GM19023 (cell line): ENCODE results near the gene OR10G8.
A peak's percentile ranks its signal among the peaks of the same experiment; 100 is the strongest.
"Not testable (repeated sequence)": the region's sequence is repeated elsewhere in the genome, so short reads cannot be mapped to it uniquely, and the experiment has no call there.

ENCODE experiments used
- ATAC-seq: cut with Tn5 transposase; IDR thresholded peaks from one replicate; pipeline ENCODE4 v1.9.1; 2021; ENCODE audit warnings: mild to moderate bottlenecking, moderate library complexity; ENCODE audit not compliant: unreplicated experiment

Gene OR10G8, protein sequence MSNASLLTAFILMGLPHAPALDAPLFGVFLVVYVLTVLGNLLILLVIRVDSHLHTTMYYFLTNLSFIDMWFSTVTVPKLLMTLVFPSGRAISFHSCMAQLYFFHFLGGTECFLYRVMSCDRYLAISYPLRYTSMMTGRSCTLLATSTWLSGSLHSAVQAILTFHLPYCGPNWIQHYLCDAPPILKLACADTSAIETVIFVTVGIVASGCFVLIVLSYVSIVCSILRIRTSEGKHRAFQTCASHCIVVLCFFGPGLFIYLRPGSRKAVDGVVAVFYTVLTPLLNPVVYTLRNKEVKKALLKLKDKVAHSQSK

DNA sequence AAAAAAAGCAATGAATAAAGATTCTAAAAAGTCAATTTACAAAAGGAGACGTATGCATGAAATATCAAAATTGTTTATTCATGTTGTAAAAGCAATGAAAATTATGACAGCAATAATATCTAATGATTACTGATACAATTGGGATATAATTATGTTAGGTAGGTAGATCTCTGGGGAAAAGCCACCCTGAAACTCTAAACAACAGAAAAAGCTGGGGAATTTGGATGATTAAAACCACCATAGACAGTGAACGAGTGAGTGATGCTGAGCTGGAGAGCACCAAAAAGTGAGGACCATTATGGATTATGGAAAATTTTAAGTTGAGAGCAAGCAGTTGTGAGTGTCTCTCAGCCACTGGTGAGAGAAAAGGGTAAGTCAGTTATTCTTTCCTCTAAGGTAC, at the start of gene OR10G8:
Gene OR10G8 (plus strand): TSS at position 301 of the 400 bp plus-strand sequence. CDS start 2,825 bp downstream, outside the sequence.
- ATAC-seq, result no peak

DNA sequence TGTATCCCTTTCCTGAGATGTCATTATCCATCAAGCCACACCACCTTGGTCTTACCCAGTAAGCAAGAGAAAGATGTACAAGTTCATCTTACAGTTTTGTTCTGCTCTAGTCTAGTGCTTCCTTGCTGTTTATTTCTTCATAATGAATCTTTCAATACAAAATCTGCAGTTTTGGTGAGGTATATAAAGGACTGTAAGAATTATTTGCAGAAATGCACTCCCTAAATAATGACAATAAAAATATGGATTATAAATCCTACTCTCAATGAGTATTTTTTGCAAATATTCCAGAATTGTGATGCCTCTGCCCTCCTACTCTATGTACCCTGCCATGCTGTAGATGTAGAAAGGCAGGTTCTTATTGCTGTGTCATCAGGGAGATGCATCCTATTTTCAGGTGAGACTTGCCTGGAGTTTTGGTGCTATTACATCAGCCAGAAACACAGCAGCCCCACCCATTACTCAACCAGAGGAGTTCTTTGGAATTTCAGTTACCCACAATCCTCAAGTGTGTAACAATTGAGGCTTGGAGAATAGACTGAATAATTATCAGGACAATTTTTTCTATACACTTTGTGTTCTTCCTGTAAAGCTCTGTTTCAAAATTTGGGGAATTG, 48.8 kb upstream of the OR10G8 start, which contains the start of gene OR10S1:
Gene OR10S1 (minus strand): TSS at position 51 of the 617 bp plus-strand sequence. CDS start 117 bp downstream, outside the sequence.
- ATAC-seq, result no peak

DNA sequence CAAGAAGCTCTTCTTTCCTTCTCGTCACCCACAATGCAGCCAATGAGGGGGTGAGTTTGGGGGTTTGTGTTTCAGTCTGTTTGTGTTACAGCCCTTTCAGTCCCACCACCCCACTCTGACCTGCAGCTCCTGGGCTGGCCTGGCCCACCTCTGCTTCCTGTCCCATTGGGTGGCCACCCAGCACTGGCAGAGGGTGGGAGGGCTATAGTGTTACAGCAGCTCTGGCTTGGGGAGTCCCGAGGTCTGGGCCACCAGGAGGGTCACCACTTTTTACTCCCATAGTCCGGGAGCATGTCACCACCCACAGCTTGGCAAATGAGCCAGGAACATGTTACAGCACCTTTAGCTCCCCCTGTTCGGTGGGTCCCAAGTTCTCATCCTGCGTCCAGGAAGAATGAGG, 47.3 kb upstream of the OR10G8 start:
- no peak for ATAC-seq

DNA sequence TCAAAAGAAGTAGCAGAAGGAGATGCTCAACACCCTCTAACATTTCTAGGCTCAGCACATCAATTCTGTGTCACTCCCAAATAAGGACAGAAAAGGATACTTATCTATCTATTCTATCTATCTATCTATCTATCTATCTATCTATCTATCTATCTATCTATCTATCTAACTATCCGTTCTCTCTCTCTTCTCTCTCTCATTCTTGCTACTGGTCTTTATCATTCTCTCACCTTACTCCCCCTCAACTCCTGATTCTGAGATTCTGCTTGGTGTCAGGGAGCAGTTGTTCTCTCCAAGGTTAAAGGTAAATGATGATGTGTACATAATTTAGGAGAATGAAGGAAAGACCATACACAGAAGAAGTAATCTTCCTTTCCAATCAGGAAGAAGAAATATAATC, 31.5 kb upstream of the OR10G8 start, which contains the start of gene OR10G6:
Gene OR10G6 (minus strand): TSS at position 43 of the 400 bp plus-strand sequence. CDS start 0 bp downstream, at position 43.
- no peak for ATAC-seq

DNA sequence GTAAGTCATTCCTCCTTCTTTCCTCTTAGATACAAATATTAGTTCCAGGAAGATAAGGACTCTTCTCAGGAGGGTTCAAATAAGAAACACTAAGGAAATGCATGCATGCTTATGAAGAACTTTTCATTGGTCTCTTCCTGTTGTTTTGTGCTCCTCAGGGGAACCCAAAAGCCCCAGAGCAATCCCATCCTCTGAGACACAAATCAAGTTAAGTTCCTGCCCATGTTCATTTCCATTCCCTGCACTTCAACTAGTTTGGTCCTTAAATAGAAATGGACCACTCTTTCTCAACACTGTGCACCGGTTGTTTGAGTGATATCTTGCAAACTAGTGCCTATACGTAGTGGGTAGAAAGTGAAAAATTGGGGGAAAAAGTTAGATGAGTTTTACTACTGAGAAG, 13.9 kb upstream of the OR10G8 start, which contains the start of gene OR10G4:
Gene OR10G4 (plus strand): TSS at position 301 of the 400 bp plus-strand sequence. CDS start 2,578 bp downstream, outside the sequence.
- no peak for ATAC-seq

DNA sequence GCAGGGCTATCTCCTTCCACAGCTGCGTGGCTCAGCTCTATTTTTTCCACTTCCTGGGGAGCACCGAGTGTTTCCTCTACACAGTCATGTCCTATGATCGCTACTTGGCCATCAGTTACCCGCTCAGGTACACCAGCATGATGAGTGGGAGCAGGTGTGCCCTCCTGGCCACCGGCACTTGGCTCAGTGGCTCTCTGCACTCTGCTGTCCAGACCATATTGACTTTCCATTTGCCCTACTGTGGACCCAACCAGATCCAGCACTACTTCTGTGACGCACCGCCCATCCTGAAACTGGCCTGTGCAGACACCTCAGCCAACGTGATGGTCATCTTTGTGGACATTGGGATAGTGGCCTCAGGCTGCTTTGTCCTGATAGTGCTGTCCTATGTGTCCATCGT, 10.8 kb upstream of the OR10G8 start:
- not testable (repeated sequence) for ATAC-seq

DNA sequence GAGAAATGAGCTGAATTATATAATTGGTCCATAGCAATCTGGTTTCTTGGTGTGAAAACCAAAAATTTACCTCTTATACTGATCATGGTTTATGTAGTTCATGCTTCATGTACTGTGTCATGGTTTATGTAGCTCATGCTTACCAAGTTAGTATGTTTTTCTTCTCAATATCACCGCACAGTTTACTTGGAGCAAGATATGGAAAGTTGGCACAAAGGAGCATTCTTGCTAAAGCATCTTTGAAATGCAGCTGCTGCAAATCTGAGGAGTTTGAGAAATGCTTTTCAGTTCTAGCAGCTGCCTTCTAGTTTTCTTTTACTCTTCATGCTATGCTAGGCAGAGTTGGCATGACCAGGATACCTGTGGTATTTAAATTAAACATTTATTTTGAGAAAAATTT, 10.1 kb downstream of the OR10G8 start:
- no peak for ATAC-seq

DNA sequence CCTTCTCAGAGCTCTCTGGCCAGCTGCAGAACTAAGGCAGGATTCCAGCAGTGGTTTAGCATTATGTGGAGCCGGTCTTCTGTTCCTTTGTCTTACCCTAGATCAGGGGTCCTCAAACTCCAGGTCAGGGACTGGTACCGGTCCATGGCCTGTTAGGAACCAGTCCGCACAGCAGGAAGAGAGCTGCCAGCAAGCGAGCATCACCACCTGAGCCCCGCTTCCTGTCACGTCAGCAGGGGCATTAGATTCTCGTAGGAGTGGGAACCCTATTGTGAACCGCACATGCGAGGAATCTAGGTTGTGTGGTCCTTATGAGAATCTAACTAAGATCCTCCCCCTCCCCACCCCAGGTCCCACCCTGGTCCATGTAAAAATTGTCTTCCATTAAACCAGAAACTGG, 13.0 kb downstream of the OR10G8 start:
- no peak for ATAC-seq

DNA sequence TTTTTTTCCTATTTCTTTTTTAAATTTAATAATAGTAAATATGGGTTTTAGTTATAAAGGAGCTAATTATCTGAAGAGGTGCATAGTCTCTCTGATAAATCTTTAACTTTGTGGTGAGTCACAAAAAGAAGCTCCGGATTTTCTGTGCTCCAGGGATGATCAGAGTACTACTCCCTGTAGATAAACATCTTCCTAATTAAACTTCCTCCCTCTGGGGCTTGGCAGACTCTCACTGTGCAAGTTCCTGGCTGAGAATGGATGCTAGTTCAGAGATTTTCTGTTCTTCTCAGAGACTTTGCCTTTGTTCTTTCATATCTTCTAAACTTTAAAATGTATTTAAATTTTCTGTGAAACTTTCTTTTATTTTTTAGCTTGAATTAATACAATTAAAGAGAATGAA, 14.7 kb downstream of the OR10G8 start, which contains the start of gene OR10G7:
Gene OR10G7 (minus strand): TSS at position 72 of the 400 bp plus-strand sequence. CDS start 2,324 bp downstream, outside the sequence.
- ATAC-seq, result no peak

DNA sequence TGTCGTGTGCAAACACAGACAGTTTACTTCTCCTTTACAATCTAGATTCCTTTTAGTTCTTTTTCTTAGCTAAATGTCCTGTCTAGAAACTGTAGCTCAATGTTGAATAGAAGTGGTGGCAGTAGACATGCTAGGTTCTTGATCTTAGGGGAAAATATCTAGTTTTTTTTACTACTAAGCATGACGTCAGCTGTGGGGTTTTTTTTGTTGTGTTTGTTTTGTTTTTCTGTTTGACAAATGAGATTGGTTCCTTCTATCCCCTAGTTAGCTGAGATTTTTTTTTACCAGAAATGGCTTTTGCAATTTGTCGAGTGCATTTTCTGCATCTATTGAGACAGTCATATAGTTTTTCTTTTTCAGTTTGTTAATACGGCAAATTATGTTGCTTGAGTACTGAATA, 16.8 kb downstream of the OR10G8 start:
- ATAC-seq, result no peak

DNA sequence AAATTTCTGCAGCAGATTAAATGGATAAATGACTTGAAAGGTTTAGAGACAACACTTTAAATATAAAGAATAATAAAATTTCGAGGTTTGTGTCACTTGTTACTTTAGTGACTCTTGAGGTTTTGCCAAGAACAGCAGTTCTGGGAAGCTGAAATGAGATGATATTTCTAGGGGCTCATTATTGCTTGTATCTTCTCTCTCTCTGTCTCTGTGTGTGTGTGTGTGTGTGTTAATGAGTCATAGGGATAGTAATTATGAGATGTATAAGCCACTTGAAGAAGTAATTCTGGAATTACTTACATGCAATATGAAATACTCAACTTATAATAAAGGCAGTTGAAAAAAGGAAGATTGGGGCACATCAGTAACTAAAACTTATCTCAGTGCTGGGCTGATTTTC, 24.1 kb downstream of the OR10G8 start:
- ATAC-seq, result no peak

DNA sequence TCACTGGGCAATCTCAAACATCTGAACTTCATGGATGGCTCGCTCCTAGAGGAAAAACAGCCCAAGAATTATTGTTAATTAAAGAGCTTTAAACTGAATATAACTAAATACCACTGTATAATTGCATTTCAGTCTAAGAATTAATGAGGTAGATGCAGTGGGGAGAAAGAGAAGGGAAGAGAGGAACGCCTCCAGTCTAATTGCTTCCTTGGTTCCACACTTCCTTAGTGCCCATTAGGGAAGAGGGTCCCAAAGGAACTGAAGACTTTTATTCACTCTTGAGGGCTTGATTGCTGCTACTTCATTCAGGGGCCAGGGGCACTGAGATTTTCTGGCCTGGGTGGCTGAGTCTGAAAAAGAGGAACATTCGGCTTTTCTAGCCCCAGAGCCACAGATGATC, 26.4 kb downstream of the OR10G8 start:
- ATAC-seq, result no peak

DNA sequence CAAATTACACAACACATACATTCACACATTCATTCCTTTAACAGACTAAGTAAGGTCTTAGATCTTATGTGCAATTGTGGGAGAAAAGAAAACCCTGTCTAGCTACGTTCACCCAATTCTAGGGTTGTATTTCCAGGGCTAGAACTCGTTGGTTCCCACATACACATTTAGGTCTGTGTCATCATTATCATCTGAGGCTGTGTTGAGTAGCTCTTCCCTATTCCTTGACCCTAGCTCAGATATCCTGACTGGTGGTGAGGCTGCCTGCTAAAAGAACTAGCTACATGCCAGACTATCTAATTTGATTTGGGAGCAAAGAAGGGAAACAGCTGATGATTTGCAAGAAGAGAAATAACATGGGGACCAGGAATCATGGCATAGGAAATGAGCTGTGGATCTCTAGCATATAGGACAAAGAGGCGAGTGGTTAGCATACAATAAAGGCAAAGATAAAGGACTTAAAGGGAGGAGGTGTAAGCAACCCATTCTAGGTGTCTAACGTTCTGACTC, 42.1 kb downstream of the OR10G8 start:
- no peak for ATAC-seq

DNA sequence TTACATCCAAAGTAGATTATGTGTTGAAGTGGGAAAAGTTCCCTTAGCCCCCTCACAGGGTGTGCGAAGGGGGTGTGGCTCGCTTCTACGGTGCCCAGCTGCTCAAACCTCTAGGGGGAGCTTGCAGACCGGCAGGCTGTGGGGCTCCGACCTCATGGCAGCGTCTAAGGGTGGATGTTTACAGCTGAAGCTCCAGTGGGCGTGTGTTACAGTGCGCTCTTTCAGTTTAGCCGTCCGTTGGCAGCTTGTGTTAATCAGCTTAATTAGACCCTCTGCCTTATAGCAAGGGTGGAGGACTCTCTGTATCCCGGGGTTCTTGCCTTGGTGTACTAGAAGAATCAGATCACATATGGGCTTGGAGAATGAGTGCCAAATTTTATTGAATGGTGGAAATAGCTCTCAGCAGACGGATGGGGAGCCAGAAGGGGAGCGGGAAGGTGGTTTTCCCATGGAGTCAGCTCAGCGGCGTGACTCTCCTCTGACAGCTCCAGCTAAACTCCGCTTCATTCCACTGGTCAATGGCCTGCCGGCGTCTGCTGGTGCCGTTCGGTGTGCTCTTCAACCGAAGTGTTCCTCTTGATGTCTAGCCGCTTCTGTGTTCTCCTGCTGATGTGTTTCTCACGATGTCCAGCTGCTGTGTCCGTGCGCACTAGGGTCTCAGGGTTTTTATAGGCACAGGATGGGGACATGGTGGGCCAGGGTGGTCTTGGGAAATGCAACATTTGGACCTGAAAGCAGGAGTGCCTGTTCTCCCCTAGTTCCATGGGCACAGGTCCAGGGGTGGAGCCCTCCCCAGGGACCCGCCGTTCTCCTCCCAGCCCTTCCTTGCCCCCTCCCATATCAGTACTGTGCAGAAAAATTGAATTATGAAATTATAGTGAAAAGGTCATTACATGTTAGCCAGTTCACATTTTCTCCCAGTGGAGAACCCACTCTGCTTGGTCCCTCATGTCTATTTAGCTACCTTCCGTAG, 43.1 kb downstream of the OR10G8 start:
- ATAC-seq, result peak; percentile 90

DNA sequence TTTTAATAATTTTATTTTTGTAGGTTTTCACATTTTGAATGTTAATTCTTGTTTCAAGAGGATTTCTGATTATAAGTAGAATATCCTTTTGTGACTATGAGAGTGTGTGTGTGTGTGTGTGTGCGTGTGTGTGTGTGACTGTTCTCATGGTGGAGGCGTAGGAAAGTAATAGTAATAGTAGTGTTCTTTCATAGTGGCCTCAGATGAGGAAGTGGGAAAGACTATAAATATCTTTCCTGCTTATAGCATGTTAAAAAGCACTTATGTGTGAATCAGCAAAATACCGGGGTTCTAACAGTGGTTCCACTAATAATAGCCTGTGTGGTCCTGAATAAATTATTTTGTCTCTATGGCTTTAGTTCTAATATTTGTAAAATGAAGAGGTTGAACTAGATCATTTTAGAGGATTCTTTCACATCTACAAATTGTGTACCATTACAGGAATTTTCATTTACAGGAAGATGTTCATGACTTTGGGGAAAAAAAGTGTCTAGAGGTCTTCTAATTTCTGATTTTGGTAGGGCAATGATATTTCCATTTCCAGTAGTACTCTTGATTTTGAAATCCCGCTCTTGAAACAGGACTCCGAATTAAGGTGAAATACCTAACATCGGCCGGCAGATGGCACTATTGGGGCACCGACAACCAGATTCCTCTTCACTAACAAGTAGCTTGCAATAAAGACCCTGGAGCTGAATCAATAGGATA, 44.5 kb downstream of the OR10G8 start:
- ATAC-seq, result peak; percentile 64

DNA sequence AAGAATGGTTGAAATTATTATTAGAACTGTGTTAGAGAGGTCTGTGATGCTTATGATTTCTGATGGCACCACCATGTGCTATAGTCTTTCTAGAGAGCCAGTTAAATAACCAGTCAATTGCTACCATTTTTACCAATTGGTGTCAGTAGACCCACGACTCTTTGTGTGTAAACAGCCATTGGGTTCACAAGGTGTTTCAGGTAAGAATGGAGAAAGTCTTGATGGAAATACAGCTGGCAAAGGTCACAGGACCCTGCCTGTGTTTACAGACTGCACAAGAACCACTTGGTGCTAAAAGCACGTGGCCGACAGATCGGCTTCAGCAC, 45.0 kb downstream of the OR10G8 start:
- ATAC-seq, result no peak

DNA sequence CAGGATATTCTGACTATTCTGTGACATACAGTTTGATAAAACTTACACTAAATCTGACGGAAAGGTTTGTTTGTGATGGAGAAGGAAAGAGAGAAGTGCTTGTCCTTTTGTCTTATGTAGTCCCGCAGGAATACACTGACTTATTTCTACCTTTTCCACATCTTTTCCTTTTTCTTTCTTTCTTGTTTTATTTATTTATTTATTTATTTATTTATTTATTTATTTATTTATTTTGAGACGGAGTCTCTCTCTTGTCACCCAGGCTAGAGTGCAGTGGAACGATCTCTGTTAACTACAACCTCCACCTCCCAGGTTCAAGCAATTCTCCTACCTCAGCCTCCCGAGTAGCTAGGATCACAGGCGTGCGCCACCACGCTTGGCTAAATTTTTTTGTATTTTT, 45.5 kb downstream of the OR10G8 start:
- ATAC-seq, result no peak

DNA sequence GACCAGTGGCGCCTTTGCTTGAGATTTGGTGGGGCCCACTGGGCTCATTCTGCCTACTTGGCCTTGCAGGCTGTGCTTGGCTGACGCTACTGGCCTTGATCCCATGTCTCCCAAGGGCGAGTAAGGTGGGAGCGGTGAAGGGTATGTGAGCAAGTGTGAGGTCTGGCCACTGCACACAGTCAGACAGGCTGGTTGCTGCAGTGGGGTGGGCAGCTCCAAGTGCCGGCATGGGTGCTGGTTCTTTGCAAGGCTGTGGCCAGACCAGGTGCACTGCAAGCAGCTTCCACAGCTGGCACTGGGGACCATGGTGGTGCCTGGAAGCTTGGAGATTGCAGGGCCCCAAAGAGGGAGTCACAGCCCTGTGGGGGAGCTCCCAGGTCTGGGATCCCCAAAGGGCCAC, 48.0 kb downstream of the OR10G8 start:
- no peak for ATAC-seq

DNA sequence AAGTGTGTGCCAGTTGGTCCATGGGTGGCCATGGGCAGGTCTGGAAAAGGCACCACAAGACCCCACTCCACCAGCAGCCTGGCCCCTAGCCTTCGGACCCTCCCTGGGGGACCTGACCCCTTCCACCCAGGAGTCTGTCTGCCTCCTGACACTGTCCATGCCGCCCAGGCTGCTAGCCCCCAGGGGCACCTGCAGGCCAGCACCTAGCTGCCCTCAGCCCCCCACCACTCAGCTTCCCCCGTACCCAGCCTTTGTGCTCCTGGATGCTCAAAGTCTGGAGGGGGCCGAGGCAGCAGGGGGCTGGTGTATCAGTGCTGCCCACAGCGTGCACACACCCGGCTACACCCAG, 48.9 kb downstream of the OR10G8 start:
- no peak for ATAC-seq
